Liver (tissue), 9 donors: Measurements from ENCODE around the gene PPP4R3C. TPM values are rescaled to one million over a fixed set of nuclear protein-coding genes. Genes with fewer than 3 reads are reported as not detected.
"Not testable (repeated sequence)": the region's sequence is repeated elsewhere in the genome, so short reads cannot be mapped to it uniquely, and the experiment has no call there.

Experiments
- DNase-seq: peaks from one replicate; pipeline ENCODE4 v3.0.0-alpha.2; 2017; ENCODE audit warnings: low spot score
- H3K27ac ChIP-seq, 2 donors: one replicate each; pipeline ENCODE4 v1.7.0; 2013; ENCODE audit warnings: inconsistent platforms in 2 of 2, low read length in 2 of 2, control low read depth in 1 of 2, low read depth in 1 of 2, mild to moderate bottlenecking in 1 of 2
- H3K27me3 ChIP-seq, 4 donors: one replicate each; pipeline versions ENCODE4 v1.6.1 to v1.7.0; 2013; ENCODE audit warnings: low read length in 3 of 4, inconsistent platforms in 1 of 4, mild to moderate bottlenecking in 1 of 4, moderate library complexity in 1 of 4; ENCODE audit not compliant: control insufficient read depth in 4 of 4, insufficient read depth in 4 of 4
- H3K36me3 ChIP-seq, 4 donors: one replicate each; pipeline versions ENCODE4 v1.6.1 to v1.7.0; 2013; ENCODE audit warnings: low read length in 3 of 4, mild to moderate bottlenecking in 3 of 4, low read depth in 1 of 4, moderate library complexity in 1 of 4; ENCODE audit not compliant: control insufficient read depth in 4 of 4, insufficient read depth in 3 of 4
- H3K4me1 ChIP-seq, 4 donors: one replicate each; pipeline versions ENCODE4 v1.6.1 to v1.7.0; 2013; ENCODE audit warnings: low read length in 3 of 4, mild to moderate bottlenecking in 3 of 4, moderate library complexity in 1 of 4; ENCODE audit not compliant: control insufficient read depth in 4 of 4, insufficient read depth in 4 of 4
- H3K4me3 ChIP-seq, 3 donors: one replicate each; pipeline versions ENCODE4 v1.6.1 to v1.7.0; 2013; ENCODE audit warnings: low read length in 3 of 3, control low read depth in 1 of 3, low read depth in 1 of 3, mild to moderate bottlenecking in 1 of 3
- H3K9ac ChIP-seq, 2 donors: one replicate each; pipeline ENCODE4 v1.7.0; 2013; ENCODE audit warnings: low read length in 2 of 2, mild to moderate bottlenecking in 2 of 2, moderate library complexity in 2 of 2, control low read depth in 1 of 2, low read depth in 1 of 2
- H3K9me3 ChIP-seq, 4 donors: one replicate each; pipeline versions ENCODE4 v1.6.1 to v1.7.0; 2013; ENCODE audit warnings: low read length in 3 of 4; ENCODE audit not compliant: control insufficient read depth in 4 of 4
- EGR1 ChIP-seq, 2 donors: IDR thresholded peaks; 2 replicates each; pipeline ENCODE4 v1.6.1; 2016 to 2018; ENCODE audit warnings: antibody characterized with exemption in 2 of 2, low read depth in 2 of 2
- FOXA1 ChIP-seq: IDR thresholded peaks from 2 replicates; pipeline ENCODE4 v1.6.1; 2016; ENCODE audit warnings: antibody characterized with exemption
- GABPA ChIP-seq, 2 donors: IDR thresholded peaks in 1 of 2; conservative IDR thresholded peaks in 1 of 2; 2 replicates each; pipeline ENCODE4 v1.6.1; 2016; ENCODE audit warnings: antibody characterized with exemption in 2 of 2, mild to moderate bottlenecking in 1 of 2, moderate library complexity in 1 of 2
- HNF4A ChIP-seq, 2 donors: conservative IDR thresholded peaks; 2 replicates each; pipeline ENCODE4 v1.6.1; 2016; ENCODE audit warnings: antibody characterized with exemption in 2 of 2, mild to moderate bottlenecking in 2 of 2
- HNF4G ChIP-seq: IDR thresholded peaks from 2 replicates; pipeline ENCODE4 v1.6.1; 2016; ENCODE audit warnings: antibody characterized with exemption
- JUND ChIP-seq, 2 donors: IDR thresholded peaks; 2 replicates each; pipeline ENCODE4 v1.6.1; 2016; ENCODE audit warnings: antibody characterized with exemption in 2 of 2
- MAX ChIP-seq: IDR thresholded peaks from 2 replicates; pipeline ENCODE4 v1.6.1; 2016; ENCODE audit warnings: antibody characterized with exemption
- RXRA ChIP-seq, 2 donors: IDR thresholded peaks; 2 replicates each; pipeline ENCODE4 v1.6.1; 2017 to 2018; ENCODE audit warnings: antibody characterized with exemption in 2 of 2, mild to moderate bottlenecking in 1 of 2
- SP1 ChIP-seq: IDR thresholded peaks from 2 replicates; pipeline ENCODE4 v1.6.1; 2018; ENCODE audit warnings: antibody characterized with exemption, mild to moderate bottlenecking
- TAF1 ChIP-seq: conservative IDR thresholded peaks from 2 replicates; pipeline ENCODE4 v1.6.1; 2016; ENCODE audit warnings: antibody characterized with exemption, mild to moderate bottlenecking
- YY1 ChIP-seq: IDR thresholded peaks from 2 replicates; pipeline ENCODE4 v1.6.1; 2016; ENCODE audit warnings: antibody characterized with exemption, mild to moderate bottlenecking
- ZBTB33 ChIP-seq: IDR thresholded peaks from 2 replicates; pipeline ENCODE4 v1.6.1; 2016; ENCODE audit warnings: antibody characterized with exemption
- WGBS: extraction: QIAGEN DNeasy Blood & Tissue Kit; methylation state at CpG from one replicate; pipeline ENCODE4 v1.1.7; 2013; 5-methylcytosine and 5-hydroxymethylcytosine counted together
- polyA plus RNA-seq, 2 donors: library from polyadenylated mRNA; stranded (reverse) in 1 of 2; unstranded in 1 of 2; fragments of 200-250 nt in 1 of 2; fragments of >200 nt in 1 of 2; fragmentation: Nextera tagmentation in 1 of 2; extraction: Ambion mirVana in 1 of 2; gene quantifications; one replicate each; pipeline versions ENCODE4 v1.2.1 to v1.2.3, GENCODE V29; 2013 to 2015
- total RNA-seq, 2 donors: library from RNA; depleted of rRNA; stranded (reverse); fragments of >200 nt; gene quantifications; one replicate each; pipeline ENCODE4 v1.2.3, GENCODE V29; 2014
- TF ChIP-seq, protein P1 (sequence below): IDR thresholded peaks from 2 replicates; pipeline ENCODE4 v1.6.1; 2016; ENCODE audit warnings: antibody characterized with exemption, mild to moderate bottlenecking
- donor health status: healthy.
- donor health status: healthy.
- donor health status: healthy.
- donor health status: healthy.
- donor health status: healthy.

Gene PPP4R3C
- total and polyA plus RNA-seq, 4 donors: not detected

DNA sequence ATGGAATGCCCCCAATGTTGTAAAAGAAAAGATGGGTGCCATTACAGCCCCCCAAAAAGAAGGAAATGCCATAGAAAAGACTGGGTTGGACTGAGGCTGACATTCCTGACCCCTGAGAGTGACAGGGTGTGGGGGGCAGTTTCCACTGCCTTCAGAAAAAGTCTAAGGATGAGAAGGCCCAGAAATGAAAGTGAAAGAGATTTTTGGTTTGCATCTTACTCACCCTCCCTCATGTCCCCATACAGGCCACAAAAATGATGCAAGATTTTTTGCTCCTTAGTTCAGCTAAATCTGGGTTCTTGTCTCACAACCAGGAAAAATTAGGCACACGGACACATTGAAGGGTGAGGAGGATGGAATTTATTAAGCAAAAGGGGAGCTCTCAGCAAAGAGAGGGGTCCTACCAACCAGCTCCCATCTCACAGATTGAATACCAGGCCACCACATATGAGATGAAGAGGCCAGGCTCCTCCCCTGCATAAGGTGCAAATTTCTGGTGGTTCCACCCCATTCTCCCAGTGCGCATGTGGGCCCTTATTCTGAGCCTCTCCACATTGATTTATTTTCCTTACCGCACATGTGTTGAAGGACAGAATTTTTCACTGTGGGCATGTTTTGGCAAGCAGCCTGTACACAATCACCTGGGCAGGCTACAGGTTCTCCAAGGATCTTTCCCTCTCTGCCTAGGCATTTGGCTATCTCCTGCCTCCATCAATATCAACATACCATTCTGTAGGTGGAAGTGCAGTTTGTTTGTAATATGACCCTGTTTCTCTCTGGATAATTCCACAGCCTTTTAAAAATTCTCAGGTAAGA lies 18.8 kb downstream of the PPP4R3C start:
- Histone ChIP-seq H3K27ac (no peak overlapping the region), H3K4me1 (no peaks in the 10 kb centered on the region), H3K9me3 (peaks cover 0 to 8% (median 0%) of the 10 kb centered on the region in 4 donors), H3K4me3 (no peak overlapping the region), H3K9ac (no peak overlapping the region), H3K36me3 (no peaks in the 10 kb centered on the region), H3K27me3 (no peaks in the 10 kb centered on the region)
- no peak for TF ChIP-seq EGR1 (IDR thresholded peaks at IDR 0.05; ENCODE audit: low read depth in 2 of 2)
- TF ChIP-seq GABPA (IDR thresholded peaks at IDR 0.05 in 1 of 2, conservative IDR thresholded peaks at IDR 0.05 in 1 of 2): no peak
- no peak for TF ChIP-seq FOXA1
- no peak for TF ChIP-seq RXRA (IDR thresholded peaks at IDR 0.05)
- TF ChIP-seq, protein P1, sequence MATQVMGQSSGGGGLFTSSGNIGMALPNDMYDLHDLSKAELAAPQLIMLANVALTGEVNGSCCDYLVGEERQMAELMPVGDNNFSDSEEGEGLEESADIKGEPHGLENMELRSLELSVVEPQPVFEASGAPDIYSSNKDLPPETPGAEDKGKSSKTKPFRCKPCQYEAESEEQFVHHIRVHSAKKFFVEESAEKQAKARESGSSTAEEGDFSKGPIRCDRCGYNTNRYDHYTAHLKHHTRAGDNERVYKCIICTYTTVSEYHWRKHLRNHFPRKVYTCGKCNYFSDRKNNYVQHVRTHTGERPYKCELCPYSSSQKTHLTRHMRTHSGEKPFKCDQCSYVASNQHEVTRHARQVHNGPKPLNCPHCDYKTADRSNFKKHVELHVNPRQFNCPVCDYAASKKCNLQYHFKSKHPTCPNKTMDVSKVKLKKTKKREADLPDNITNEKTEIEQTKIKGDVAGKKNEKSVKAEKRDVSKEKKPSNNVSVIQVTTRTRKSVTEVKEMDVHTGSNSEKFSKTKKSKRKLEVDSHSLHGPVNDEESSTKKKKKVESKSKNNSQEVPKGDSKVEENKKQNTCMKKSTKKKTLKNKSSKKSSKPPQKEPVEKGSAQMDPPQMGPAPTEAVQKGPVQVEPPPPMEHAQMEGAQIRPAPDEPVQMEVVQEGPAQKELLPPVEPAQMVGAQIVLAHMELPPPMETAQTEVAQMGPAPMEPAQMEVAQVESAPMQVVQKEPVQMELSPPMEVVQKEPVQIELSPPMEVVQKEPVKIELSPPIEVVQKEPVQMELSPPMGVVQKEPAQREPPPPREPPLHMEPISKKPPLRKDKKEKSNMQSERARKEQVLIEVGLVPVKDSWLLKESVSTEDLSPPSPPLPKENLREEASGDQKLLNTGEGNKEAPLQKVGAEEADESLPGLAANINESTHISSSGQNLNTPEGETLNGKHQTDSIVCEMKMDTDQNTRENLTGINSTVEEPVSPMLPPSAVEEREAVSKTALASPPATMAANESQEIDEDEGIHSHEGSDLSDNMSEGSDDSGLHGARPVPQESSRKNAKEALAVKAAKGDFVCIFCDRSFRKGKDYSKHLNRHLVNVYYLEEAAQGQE: no peak
- no peak for TF ChIP-seq ZBTB33
- no peak for TF ChIP-seq HNF4G
- no peak for TF ChIP-seq TAF1
- no peak for TF ChIP-seq YY1
- no peak for TF ChIP-seq HNF4A (conservative IDR thresholded peaks at IDR 0.05)
- no peak for TF ChIP-seq SP1
- TF ChIP-seq JUND (IDR thresholded peaks at IDR 0.05): no peak
- TF ChIP-seq MAX: no peak
- DNase-seq: no peak
- WGBS: 65% methylated on average over 3 of the region's 3 CpGs

GRCh38 chrX:27442392-27442791 lies 20.7 kb downstream of the PPP4R3C start:
- H3K9ac ChIP-seq, H3K27ac ChIP-seq, H3K4me3 ChIP-seq, H3K27me3 ChIP-seq, H3K36me3 ChIP-seq, H3K9me3 ChIP-seq, H3K4me1 ChIP-seq, DNase-seq: not testable (repeated sequence)
- 97% methylated on average over 7 of the region's 7 CpGs for WGBS
